Adrenal gland (tissue), 12 donors: Measurements from ENCODE around the gene KAZN. TPM values are rescaled to one million over a fixed set of nuclear protein-coding genes. Genes with fewer than 3 reads are reported as not detected.
A peak's percentile ranks its signal among the peaks of the same experiment; 100 is the strongest.

Experiments used
- DNase-seq, 7 donors: peaks; one replicate each; pipeline ENCODE4 v3.0.0-alpha.2; 2019 to 2020
- H3K27ac ChIP-seq, 5 donors: fragments of 200-600 bp; sonication (generic) in 4 of 5; 1 replicate in 3 of 5; 2 replicates in 2 of 5; pipeline versions ENCODE4 v1.5.1 to v1.8.0; 2016 to 2020; ENCODE audit warnings: mild to moderate bottlenecking in 1 of 5
- H3K27me3 ChIP-seq: fragments of 200-600 bp; 2 replicates; pipeline ENCODE4 v1.8.0; 2021
- H3K36me3 ChIP-seq, 2 donors: fragments of 200-600 bp; replicated peaks in 1 of 2; 1 replicate in 1 of 2; 2 replicates in 1 of 2; pipeline versions ENCODE4 v1.5.1 to v1.8.0; 2018 to 2022
- H3K4me1 ChIP-seq, 2 donors: fragments of 200-600 bp; replicated peaks in 1 of 2; 1 replicate in 1 of 2; 2 replicates in 1 of 2; pipeline versions ENCODE4 v1.5.1 to v1.8.0; 2018 to 2021
- H3K4me3 ChIP-seq, 4 donors: fragments of 200-600 bp; sonication (generic) in 3 of 4; one replicate each; pipeline ENCODE4 v1.5.1; 2016 to 2018
- H3K9me3 ChIP-seq, 3 donors: fragments of 200-600 bp; sonication (generic) in 1 of 3; replicated peaks in 1 of 3; 1 replicate in 2 of 3; 2 replicates in 1 of 3; pipeline versions ENCODE4 v1.5.1 to v1.8.0; 2016 to 2021
- CTCF ChIP-seq, 6 experiments: fragments of 450-650 bp in 4 of 6; fragments of 200-600 bp in 2 of 6; sonication (generic) in 1 of 6; IDR thresholded peaks; 1 replicate in 5 of 6; 2 replicates in 1 of 6; pipeline versions ENCODE4 v1.5.1 to v1.8.0; 2016 to 2021; ENCODE audit warnings: antibody characterized with exemption in 6 of 6, mild to moderate bottlenecking in 2 of 6, moderate library complexity in 1 of 6
- POLR2A ChIP-seq, 2 donors: fragments of 450-650 bp; IDR thresholded peaks; one replicate each; pipeline ENCODE4 v1.6.1; 2017; ENCODE audit warnings: antibody characterized with exemption in 2 of 2, mild to moderate bottlenecking in 2 of 2, moderate library complexity in 1 of 2
- WGBS, 4 donors: extraction: QIAGEN DNeasy Blood & Tissue Kit in 2 of 4; methylation state at CpG; one replicate each; pipeline versions ENCODE4 v1.1.5 to v1.1.7; 2013 to 2017; 5-methylcytosine and 5-hydroxymethylcytosine counted together
- intact Hi-C, 2 donors: fragments of 100-400 bp; cut with DNase I; formaldehyde crosslinking; loops; one replicate each; pipeline versions ENCODE4 v1.14.1 to v1.15.0; 2022 to 2023
- polyA plus RNA-seq, 3 donors: library from polyadenylated mRNA; stranded (reverse); fragments of 200-250 nt in 2 of 3; fragments of 350-450 nt in 1 of 3; fragmentation: Illumina TruSeq in 1 of 3; extraction: RNeasy Lipid Tissue Mini Kit (QIAGEN cat#74804) in 1 of 3; gene quantifications; one replicate each; pipeline ENCODE4 v1.2.3, GENCODE V29; 2013 to 2014
- total RNA-seq, 9 donors: library from RNA; depleted of rRNA in 4 of 9; stranded (reverse); fragments of >200 nt in 4 of 9; fragments of 120-200 nt in 1 of 9; fragmentation: NEBNext Ultra II Directional in 1 of 9; extraction: Animal tissue kit (Norgen Biotek cat#: 25700) in 1 of 9; gene quantifications; one replicate each; pipeline versions ENCODE4 v1.1.0 to v1.2.4, GENCODE V29; 2013 to 2023
- donor health status: healthy with polysubstance abuse.
- donor health status: Bipolar disorder and iron deficiency.
- donor health status: DM: yes; HTN: yes; CAD: no.
- donor health status: DM: no; HTN: no; CAD: no.
- donor health status: DM: no; HTN: no; CAD: no.
- donor health status: DM: yes; HTN: yes; CAD: no.

KAZN gene
- total and polyA plus RNA-seq, 12 donors, result 5.9 to 63.4 (median 29.5) TPM

GRCh38 chr1:15075817-15076216 lies 477.3 kb downstream of the KAZN start:
- Histone ChIP-seq H3K4me3 (no peak overlapping the region), H3K36me3 (no peaks in the 10 kb centered on the region), H3K9me3 (no peaks in the 10 kb centered on the region), H3K27ac (peak overlapping the region in 1 of 5 donors; percentile 63), H3K27me3 (no peaks in the 10 kb centered on the region), H3K4me1 (no peaks in the 10 kb centered on the region)
- TF ChIP-seq POLR2A (IDR thresholded peaks at IDR 0.05) (no peak), CTCF (IDR thresholded peaks at IDR 0.05) (no peak)
- intact Hi-C loops, result no loop called here
- WGBS, 4 donors, result 60 to 83% (median 64%) methylated on average over 1 to 2 of the region's 2 CpGs
- DNase-seq, result no peak

- WGBS, 4 donors, result 86 to 94% (median 90%) methylated on average over 6 to 9 of the region's 9 CpGs
- intact Hi-C loops, result no loop called here
Measured at GRCh38 chr1:15076807-15077206, 478.3 kb downstream of the KAZN start.

GRCh38 chr1:15077384-15077783 lies 478.9 kb downstream of the KAZN start:
- H3K36me3 ChIP-seq, result no peaks in the 10 kb centered on the region
- no peaks in the 10 kb centered on the region for H3K9me3 ChIP-seq
- no peak for TF ChIP-seq CTCF (IDR thresholded peaks at IDR 0.05)
- no peak for TF ChIP-seq POLR2A (IDR thresholded peaks at IDR 0.05)
- no peaks in the 10 kb centered on the region for H3K4me1 ChIP-seq
- no peak overlapping the region for H3K27ac ChIP-seq
- H3K27me3 ChIP-seq, result no peaks in the 10 kb centered on the region
- intact Hi-C loops, result no loop called here
- H3K4me3 ChIP-seq, result no peak overlapping the region
- WGBS, 4 donors, result 92 to 95% (median 93%) methylated on average over 8 to 10 of the region's 10 CpGs
- no peak for DNase-seq

More at GRCh38 chr1:15076807-15077206, 478.3 kb downstream of the KAZN start:
- Histone ChIP-seq H3K4me1 (no peaks in the 10 kb centered on the region), H3K27ac (no peak overlapping the region), H3K36me3 (no peaks in the 10 kb centered on the region), H3K27me3 (no peaks in the 10 kb centered on the region), H3K4me3 (no peak overlapping the region), H3K9me3 (no peaks in the 10 kb centered on the region)
- DNase-seq, result no peak
- TF ChIP-seq CTCF (IDR thresholded peaks at IDR 0.05), result no peak

- H3K4me1 ChIP-seq, result no peaks in the 10 kb centered on the region
- H3K27me3 ChIP-seq, result no peaks in the 10 kb centered on the region
- H3K4me3 ChIP-seq, result no peak overlapping the region
- H3K27ac ChIP-seq, result no peak overlapping the region
- no peaks in the 10 kb centered on the region for H3K36me3 ChIP-seq
- intact Hi-C loops, result no loop called here
- WGBS, 4 donors, result 82 to 90% (median 87%) methylated on average over 8 to 10 of the region's 10 CpGs
- no peak for TF ChIP-seq POLR2A (IDR thresholded peaks at IDR 0.05)
- TF ChIP-seq CTCF (IDR thresholded peaks at IDR 0.05), result no peak
- no peak for DNase-seq
- no peaks in the 10 kb centered on the region for H3K9me3 ChIP-seq
Measured at GRCh38 chr1:15080328-15081007, 482.0 kb downstream of the KAZN start.
